Effector memory CD4-positive, alpha-beta T cell (primary cell): ENCODE measurements around the gene YAP1.
A peak's percentile ranks its signal among the peaks of the same experiment; 100 is the strongest.

Source experiments
- DNase-seq, 3 donors: peaks; one replicate each; pipeline ENCODE4 v3.0.0-alpha.2; 2020
- H3K27ac ChIP-seq: 2 replicates; pipeline ENCODE4 v1.7.0; 2013; ENCODE audit warnings: mild to moderate bottlenecking, low read length, moderate library complexity; ENCODE audit not compliant: insufficient read depth, poor library complexity, severe bottlenecking
- H3K27me3 ChIP-seq: replicated peaks from 2 replicates; pipeline ENCODE4 v1.7.0; 2013; ENCODE audit warnings: mild to moderate bottlenecking, low read length; ENCODE audit not compliant: insufficient read depth, control insufficient read depth, poor library complexity, severe bottlenecking
- H3K36me3 ChIP-seq: 2 replicates; pipeline ENCODE4 v1.7.0; 2013; ENCODE audit warnings: mild to moderate bottlenecking, low read length, moderate library complexity; ENCODE audit not compliant: control insufficient read depth, insufficient read depth
- H3K4me1 ChIP-seq: 2 replicates; pipeline ENCODE4 v1.7.0; 2013; ENCODE audit warnings: low read length, mild to moderate bottlenecking; ENCODE audit not compliant: control insufficient read depth, insufficient read depth, poor library complexity, severe bottlenecking
- H3K4me3 ChIP-seq: 2 replicates; pipeline ENCODE4 v1.7.0; 2013; ENCODE audit warnings: low read length, low read depth, mild to moderate bottlenecking; ENCODE audit not compliant: insufficient read depth, poor library complexity, severe bottlenecking
- H3K9me3 ChIP-seq: 2 replicates; pipeline ENCODE4 v1.7.0; 2013; ENCODE audit warnings: mild to moderate bottlenecking, low read length, moderate library complexity; ENCODE audit not compliant: control insufficient read depth
- total RNA-seq, 3 donors: gene quantifications; one replicate each; lab custom pipeline; 2026; lab: John Stamatoyannopoulos, UW

YAP1 gene
- 0 to 1.0 (median 0.35) reads per million in 3 donors for total RNA-seq

DNA sequence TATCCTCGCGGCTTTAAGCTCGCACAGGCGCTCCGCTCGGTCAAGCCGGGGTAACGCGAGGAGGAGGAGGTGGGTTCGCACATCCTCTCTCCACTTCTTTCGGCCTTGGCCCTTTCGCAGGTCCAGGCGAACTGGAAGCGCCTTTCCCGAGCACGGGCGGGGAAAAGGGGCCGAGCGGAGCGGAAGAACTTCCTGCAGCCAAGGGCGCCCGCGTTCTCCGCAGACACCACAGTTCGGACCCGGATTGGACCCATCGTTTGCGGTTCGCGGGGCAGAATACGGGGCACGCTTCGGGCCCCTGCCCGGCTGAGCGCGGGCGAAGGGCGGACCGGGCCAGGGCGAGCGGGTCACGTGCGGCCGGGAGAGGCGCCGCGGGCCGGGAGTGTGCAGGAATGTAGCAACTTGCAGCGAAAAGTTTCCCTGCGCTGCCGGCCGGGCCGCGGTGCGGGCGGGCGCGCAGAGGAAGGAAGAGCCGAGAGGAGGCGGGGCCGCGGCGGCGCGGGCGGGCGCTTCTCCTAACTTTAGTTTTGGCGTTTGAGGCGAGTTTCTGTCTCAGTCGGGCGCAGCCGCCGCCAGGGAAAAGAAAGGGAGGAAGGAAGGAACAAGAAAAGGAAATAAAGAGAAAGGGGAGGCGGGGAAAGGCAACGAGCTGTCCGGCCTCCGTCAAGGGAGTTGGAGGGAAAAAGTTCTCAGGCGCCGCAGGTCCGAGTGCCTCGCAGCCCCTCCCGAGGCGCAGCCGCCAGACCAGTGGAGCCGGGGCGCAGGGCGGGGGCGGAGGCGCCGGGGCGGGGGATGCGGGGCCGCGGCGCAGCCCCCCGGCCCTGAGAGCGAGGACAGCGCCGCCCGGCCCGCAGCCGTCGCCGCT, at the start of gene YAP1:
Gene YAP1 (plus strand): TSS at position 552 of the 865 bp plus-strand sequence. CDS start 402 bp downstream, outside the sequence.
- H3K4me3 ChIP-seq, result peak within 1 kb of the TSS; percentile 89

DNA sequence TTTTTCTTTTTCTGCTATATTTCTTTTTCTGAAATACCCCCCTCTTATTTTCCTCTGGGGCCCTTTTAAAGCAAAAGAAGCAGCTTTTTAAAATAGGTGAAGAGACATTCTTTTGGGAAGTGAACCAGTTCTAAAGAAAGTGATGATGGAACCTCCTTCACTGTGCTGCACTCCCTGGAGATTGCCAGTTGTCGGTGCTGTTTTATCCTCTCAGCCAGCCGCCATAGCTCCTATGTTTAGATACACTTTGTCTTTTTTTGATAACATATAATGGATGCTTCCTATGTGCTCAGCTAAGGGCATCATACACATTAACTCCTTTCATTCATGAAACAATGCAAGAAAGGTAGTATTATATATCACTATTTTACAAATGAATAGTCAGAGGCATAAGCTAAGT, 49.0 kb upstream of the YAP1 start:
- Histone ChIP-seq H3K27ac (no peak overlapping the region), H3K36me3 (no peaks in the 10 kb centered on the region), H3K4me3 (no peak overlapping the region), H3K4me1 (no peaks in the 10 kb centered on the region), H3K27me3 (no peaks in the 10 kb centered on the region), H3K9me3 (no peaks in the 10 kb centered on the region)
- DNase-seq, result no peak

More for the DNA sequence above, at the start of gene YAP1:
- Histone ChIP-seq H3K27me3 (peaks cover 8% of the 10 kb centered on the region), H3K9me3 (no peaks in the 10 kb centered on the region), H3K4me1 (peaks cover 5% of the 10 kb centered on the region), H3K27ac (no peak within 1 kb of the TSS), H3K36me3 (no peaks in the 10 kb centered on the region)
- DNase-seq, result peak; percentile 14 to 29 (median 27)

DNA sequence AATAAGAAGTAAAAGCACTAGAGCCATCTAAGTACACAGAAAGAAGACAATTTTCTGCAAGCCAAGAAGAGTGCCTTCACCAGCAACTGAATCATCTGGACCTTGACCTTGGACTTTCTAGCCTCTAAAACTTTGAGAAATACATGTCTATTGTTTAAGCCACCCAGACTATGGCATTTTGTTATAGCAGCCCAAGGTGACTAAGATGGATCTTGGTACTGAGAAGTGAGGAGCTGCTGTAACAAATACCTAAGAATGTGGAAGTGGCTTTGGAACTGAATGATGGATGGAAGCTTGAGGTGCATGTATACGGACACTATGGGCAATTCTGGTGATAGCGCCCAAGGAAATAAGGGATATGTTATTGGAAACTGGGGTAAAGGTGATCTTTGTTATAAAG, 48.1 kb upstream of the YAP1 start:
- Histone ChIP-seq H3K27me3 (no peaks in the 10 kb centered on the region), H3K36me3 (no peaks in the 10 kb centered on the region), H3K4me1 (no peaks in the 10 kb centered on the region), H3K27ac (no peak overlapping the region), H3K4me3 (no peak overlapping the region), H3K9me3 (no peaks in the 10 kb centered on the region)
- no peak for DNase-seq

DNA sequence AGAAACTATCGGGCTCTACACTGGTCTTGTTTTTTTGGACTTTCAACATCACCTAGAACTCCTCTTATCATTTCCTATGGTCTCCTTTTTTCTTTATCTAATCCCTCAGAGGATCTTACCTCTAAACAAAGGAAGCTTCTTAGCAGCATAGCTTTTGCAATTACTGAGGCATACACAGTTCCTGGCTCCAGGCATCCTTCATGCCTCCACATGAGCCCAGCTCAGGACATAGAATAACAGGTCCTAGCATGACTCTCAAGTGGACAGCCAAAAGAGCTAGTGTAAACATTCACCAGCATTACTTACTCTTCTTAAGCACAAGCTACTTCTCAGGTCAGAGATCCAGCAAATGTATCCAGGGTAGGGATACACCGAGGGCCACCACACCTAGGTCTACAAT, 45.9 kb upstream of the YAP1 start:
- no peaks in the 10 kb centered on the region for H3K4me1 ChIP-seq
- H3K36me3 ChIP-seq, result no peaks in the 10 kb centered on the region
- H3K9me3 ChIP-seq, result no peaks in the 10 kb centered on the region
- no peaks in the 10 kb centered on the region for H3K27me3 ChIP-seq
- H3K27ac ChIP-seq, result no peak overlapping the region
- H3K4me3 ChIP-seq, result no peak overlapping the region
- no peak for DNase-seq

DNA sequence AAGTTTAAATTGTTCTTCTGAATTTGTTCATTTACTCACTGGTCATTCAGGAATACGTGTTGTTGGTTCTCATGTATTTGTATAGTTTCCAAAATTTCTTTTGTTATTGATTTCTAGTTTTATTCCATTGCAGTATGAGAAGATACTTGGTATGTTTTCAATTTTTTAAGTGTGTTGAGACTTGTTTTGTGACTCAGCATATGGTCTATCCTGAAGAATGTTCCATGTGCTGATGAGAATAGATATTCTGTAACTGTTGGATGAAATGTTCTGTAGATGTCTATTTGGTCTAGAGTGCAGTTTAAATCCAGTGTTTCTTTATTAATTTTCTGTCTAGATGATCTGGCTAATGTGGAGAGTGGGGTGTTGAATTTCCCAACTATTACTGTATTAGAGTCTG, 39.5 kb upstream of the YAP1 start:
- no peaks in the 10 kb centered on the region for H3K36me3 ChIP-seq
- H3K4me1 ChIP-seq, result no peaks in the 10 kb centered on the region
- no peak overlapping the region for H3K27ac ChIP-seq
- DNase-seq, result no peak
- H3K27me3 ChIP-seq, result no peaks in the 10 kb centered on the region
- peaks cover 9% of the 10 kb centered on the region for H3K9me3 ChIP-seq
- H3K4me3 ChIP-seq, result no peak overlapping the region

DNA sequence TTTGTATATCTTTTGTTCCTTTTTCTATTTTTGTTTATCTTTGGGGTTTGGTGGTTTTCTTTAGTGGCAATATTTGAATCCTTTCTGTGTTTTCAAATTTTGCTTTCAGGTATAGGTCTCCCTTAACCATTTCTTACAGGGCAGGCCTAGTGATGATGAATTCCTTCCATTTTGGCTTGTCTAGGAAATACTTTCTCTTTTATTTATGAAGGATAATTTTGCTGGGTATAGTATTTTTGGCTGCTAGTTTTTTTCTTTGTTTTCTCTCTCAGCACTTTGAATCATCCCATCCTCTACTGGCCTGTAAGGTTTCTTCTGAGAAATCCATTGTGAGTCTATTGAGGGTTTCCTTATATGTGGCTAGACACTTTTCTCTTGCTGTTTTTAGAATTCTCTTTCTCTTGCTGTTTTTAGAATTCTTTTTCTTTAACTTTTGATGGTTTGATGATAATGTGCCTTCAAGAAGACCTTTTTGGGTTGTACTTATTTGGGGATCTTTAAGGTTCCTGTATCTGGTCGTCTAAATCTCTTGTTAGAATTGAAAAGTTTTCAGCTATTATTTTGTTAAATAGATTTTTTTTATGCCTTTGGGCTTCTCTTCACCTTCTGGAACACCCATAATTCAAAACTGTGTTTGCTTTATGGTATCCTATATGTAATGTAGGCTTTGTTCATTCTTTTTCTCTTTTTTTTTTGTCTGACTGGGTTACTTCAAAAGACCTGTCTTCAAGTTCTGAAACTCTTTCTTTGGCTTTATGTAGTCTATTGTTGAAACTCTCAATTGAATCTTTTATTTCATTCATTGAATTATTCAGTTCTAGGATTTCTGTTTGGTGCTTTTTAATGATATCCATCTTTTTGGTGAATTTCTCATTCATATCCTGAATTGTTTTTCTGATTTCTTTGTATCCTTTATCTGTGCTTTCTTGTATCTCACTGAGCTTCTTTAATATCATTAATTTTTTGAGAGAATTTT, 38.5 kb upstream of the YAP1 start:
- no peaks in the 10 kb centered on the region for H3K36me3 ChIP-seq
- peaks cover 9% of the 10 kb centered on the region for H3K9me3 ChIP-seq
- H3K4me1 ChIP-seq, result no peaks in the 10 kb centered on the region
- no peaks in the 10 kb centered on the region for H3K27me3 ChIP-seq
- no peak overlapping the region for H3K4me3 ChIP-seq
- no peak for DNase-seq
- H3K27ac ChIP-seq, result no peak overlapping the region

DNA sequence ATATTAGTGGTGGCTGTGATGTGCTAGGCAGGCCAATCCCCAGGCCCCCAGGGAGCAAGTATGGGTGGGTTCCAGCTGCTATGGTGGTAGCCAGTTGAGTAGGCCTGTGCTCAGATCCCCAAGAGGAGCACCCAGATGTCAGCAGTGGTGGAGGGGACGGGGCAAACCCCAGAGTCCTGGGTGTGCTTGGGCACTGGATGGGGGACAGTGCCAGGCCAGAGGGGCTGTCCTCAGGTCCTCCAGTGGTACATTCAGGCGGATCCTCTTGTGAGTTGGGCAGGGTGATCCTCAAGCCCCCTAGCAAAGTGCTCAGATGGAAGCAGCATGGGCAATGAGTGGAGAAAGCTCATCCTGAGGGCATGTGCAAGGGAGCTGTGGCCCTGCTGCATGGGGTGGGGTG, 37.0 kb upstream of the YAP1 start:
- no peak overlapping the region for H3K4me3 ChIP-seq

DNA sequence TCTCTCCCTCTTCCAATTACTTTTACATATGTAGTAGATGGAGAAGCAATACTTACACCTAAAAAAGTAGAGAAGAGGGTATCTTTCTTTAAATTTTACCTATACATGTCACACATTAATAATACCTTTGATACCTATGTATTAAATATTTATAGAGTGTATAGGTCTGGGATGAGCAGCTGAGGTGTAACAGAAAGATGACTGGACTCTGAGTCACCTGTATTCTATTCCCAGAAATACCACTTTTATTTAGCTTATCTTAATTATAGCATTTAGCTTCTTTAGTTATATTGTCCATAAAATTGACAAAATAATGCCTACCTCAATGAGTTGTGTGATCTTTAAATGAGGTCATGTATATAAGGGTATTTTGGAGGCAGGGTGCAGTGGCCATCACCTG, 30.6 kb upstream of the YAP1 start:
- H3K4me3 ChIP-seq, result no peak overlapping the region
- H3K36me3 ChIP-seq, result no peaks in the 10 kb centered on the region
- H3K9me3 ChIP-seq, result no peaks in the 10 kb centered on the region
- no peak overlapping the region for H3K27ac ChIP-seq
- no peaks in the 10 kb centered on the region for H3K4me1 ChIP-seq
- no peaks in the 10 kb centered on the region for H3K27me3 ChIP-seq
- DNase-seq, result no peak

More for the DNA sequence above, 37.0 kb upstream of the YAP1 start:
- no peaks in the 10 kb centered on the region for H3K36me3 ChIP-seq
- H3K9me3 ChIP-seq, result peaks cover 9% of the 10 kb centered on the region
- H3K4me1 ChIP-seq, result no peaks in the 10 kb centered on the region
- H3K27me3 ChIP-seq, result no peaks in the 10 kb centered on the region
- H3K27ac ChIP-seq, result no peak overlapping the region
- DNase-seq, result no peak

DNA sequence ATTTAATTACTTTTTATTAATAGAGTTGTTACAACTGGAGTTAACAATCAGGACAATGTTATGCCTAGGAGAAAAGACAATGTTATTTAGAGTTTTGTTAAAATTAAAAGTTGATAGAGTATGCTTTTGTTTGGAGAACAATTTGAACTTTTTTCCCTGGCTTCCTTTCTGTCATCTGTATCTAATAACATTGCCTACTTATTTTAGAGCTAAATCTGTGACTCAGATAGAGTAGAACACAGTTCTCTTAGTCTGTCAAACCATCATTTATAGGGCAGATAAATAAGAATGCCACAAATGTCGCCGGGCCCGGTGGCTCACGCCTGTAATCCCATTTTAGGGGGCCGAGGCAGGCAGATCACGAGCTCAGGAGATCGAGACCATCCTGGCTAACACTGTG, 28.9 kb upstream of the YAP1 start:
- no peak overlapping the region for H3K27ac ChIP-seq
- H3K36me3 ChIP-seq, result no peaks in the 10 kb centered on the region
- H3K4me3 ChIP-seq, result no peak overlapping the region
- H3K9me3 ChIP-seq, result no peaks in the 10 kb centered on the region
- no peak for DNase-seq
- no peaks in the 10 kb centered on the region for H3K4me1 ChIP-seq
- no peaks in the 10 kb centered on the region for H3K27me3 ChIP-seq
